Measurements from ENCODE around the gene BHLHA9. TPM values are rescaled to one million over a fixed set of nuclear protein-coding genes. Genes with fewer than 3 reads are reported as not detected.

The BHLHA9 gene
- total RNA-seq, 1 experiment from 2014 or later: 0.21 TPM

DNA sequence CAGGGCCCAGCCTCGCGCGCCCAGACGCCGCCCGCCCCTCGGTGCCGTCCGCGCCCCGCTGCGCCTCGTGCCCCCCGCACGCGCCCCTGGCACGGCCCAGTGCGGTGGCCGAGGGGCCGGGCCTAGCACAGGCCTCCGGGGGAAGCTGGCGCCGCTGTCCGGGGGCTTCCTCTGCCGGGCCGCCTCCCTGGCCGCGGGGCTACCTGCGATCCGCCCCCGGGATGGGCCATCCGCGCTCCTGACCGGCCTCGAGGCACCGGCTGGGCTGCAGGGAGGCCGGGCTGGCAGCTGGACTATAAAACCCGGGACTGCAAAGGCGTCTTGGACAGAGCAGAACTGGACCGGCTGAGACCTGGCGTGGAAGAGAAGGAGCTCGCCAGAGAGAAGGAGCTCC lies 783 bp downstream of the BHLHA9 start:
- H3K27ac ChIP-seq (ENCODE audit: low read length): no peak overlapping the region
- H3K9me3 ChIP-seq (ENCODE audit: control insufficient read depth, insufficient read depth, low read depth, low read length): no peaks in the 10 kb centered on the region
- H3K4me3 ChIP-seq (ENCODE audit: low read depth in 2 of 2, low read length in 2 of 2): no peak overlapping the region
- CTCF ChIA-PET: no interaction called here
- H3K27me3 ChIP-seq (ENCODE audit: control insufficient read depth, insufficient read depth, low read length): no peaks in the 10 kb centered on the region
- peaks cover 7% of the 10 kb centered on the region; the same call in 1 of the 2 replicates for H3K4me1 ChIP-seq (ENCODE audit: control insufficient read depth, insufficient read depth, low read length)
- DNase-seq (ENCODE audit: low read depth, low spot score) (no peak), ATAC-seq (no peak)
- POLR2A ChIA-PET: no interaction called here
- TF ChIP-seq TCF7L2 (IDR thresholded peaks at IDR 0.05; ENCODE audit: low read depth, low read length): no peak
- no peak for TF ChIP-seq CTCF (IDR thresholded peaks at IDR 0.05)
- no peak for TF ChIP-seq REST (IDR thresholded peaks at IDR 0.05; ENCODE audit: insufficient read depth in 1 of 2, low read depth in 2 of 2, low read length in 1 of 2)
- TF ChIP-seq POLR2AphosphoS5 (IDR thresholded peaks at IDR 0.05; ENCODE audit: low read depth, low read length): no peak
- no peak for TF ChIP-seq SIN3A (IDR thresholded peaks at IDR 0.05; ENCODE audit: borderline replicate concordance, insufficient read depth, low read depth, low read length)
- in situ Hi-C loops (cut with HindIII; ENCODE audit: low pct_unique_long_range_greater_than_20kb, low sequenced_read_pairs): no loop called here
- no TSS peak for BruUV-seq (replicated peaks)
- no peaks in the 10 kb centered on the region for H3K36me3 ChIP-seq (ENCODE audit: control insufficient read depth, insufficient read depth, low read length)
- intact Hi-C loops (cut with micrococcal nuclease; ENCODE audit: unreplicated experiment): no loop called here

GRCh38 chr17:1271441-1271840 lies 1.2 kb downstream of the BHLHA9 start:
- H3K27me3 ChIP-seq (ENCODE audit: control insufficient read depth, insufficient read depth, low read length): no peaks in the 10 kb centered on the region
- no peaks in the 10 kb centered on the region for H3K9me3 ChIP-seq (ENCODE audit: control insufficient read depth, insufficient read depth, low read depth, low read length)
- no peak for ATAC-seq
- in situ Hi-C loops (cut with HindIII; ENCODE audit: low pct_unique_long_range_greater_than_20kb, low sequenced_read_pairs): no loop called here
- ChIA-PET CTCF (no interaction called here), POLR2A (no interaction called here)
- DNase-seq (ENCODE audit: low read depth, low spot score): no peak
- BruUV-seq (replicated peaks): no TSS peak
- no peak overlapping the region for H3K27ac ChIP-seq (ENCODE audit: low read length)
- no peak overlapping the region for H3K4me3 ChIP-seq (ENCODE audit: low read depth in 2 of 2, low read length in 2 of 2)
- no peaks in the 10 kb centered on the region for H3K36me3 ChIP-seq (ENCODE audit: control insufficient read depth, insufficient read depth, low read length)
- TF ChIP-seq SIN3A (IDR thresholded peaks at IDR 0.05; ENCODE audit: borderline replicate concordance, insufficient read depth, low read depth, low read length) (no peak), REST (IDR thresholded peaks at IDR 0.05; ENCODE audit: insufficient read depth in 1 of 2, low read depth in 2 of 2, low read length in 1 of 2) (no peak)
- peaks cover 7% of the 10 kb centered on the region; the same call in 1 of the 2 replicates for H3K4me1 ChIP-seq (ENCODE audit: control insufficient read depth, insufficient read depth, low read length)
- intact Hi-C loops (cut with micrococcal nuclease; ENCODE audit: unreplicated experiment): no loop called here

Measured in Panc1 (cell line).